HFF-Myc (cell line): ENCODE results near the gene LRRC31.

Source experiments
- DNase-seq: peaks from one replicate; pipeline ENCODE4 v3.0.0-alpha.2; 2011; ENCODE audit warnings: low read depth; ENCODE audit errors: extremely low read depth
- H3K4me3 ChIP-seq: replicated peaks from 2 replicates; pipeline ENCODE4 v1.5.1; 2011; ENCODE audit warnings: low read depth, mild to moderate bottlenecking, control low read depth, low read length
- CTCF ChIP-seq: IDR thresholded peaks from 2 replicates; pipeline ENCODE4 v1.5.1; 2012; ENCODE audit warnings: mild to moderate bottlenecking, low read depth, low read length, control low read depth; ENCODE audit errors: missing control alignments

Gene LRRC31

GRCh38 chr3:169811631-169812331, 58.0 kb downstream of the LRRC31 start:
- TF ChIP-seq CTCF = no peak
- DNase-seq = peak; percentile 59
- peak overlapping the region; percentile 55 for H3K4me3 ChIP-seq

- no peak for TF ChIP-seq CTCF
- DNase-seq = no peak
- H3K4me3 ChIP-seq = no peak overlapping the region
These were observed 60.4 kb downstream of the LRRC31 start for GRCh38 chr3:169809230-169809795.

GRCh38 chr3:169804681-169805080, 65.1 kb downstream of the LRRC31 start:
- no peak for TF ChIP-seq CTCF
- no peak for DNase-seq
- H3K4me3 ChIP-seq = no peak overlapping the region

GRCh38 chr3:169792359-169792758, 77.4 kb downstream of the LRRC31 start:
- H3K4me3 ChIP-seq = no peak overlapping the region
- no peak for DNase-seq
- TF ChIP-seq CTCF = no peak

GRCh38 chr3:169790687-169791429, 78.9 kb downstream of the LRRC31 start:
- DNase-seq = no peak

GRCh38 chr3:169790219-169790618, 79.5 kb downstream of the LRRC31 start:
- no peak for DNase-seq
- no peak overlapping the region for H3K4me3 ChIP-seq
- TF ChIP-seq CTCF = no peak

More at GRCh38 chr3:169790687-169791429, 78.9 kb downstream of the LRRC31 start:
- TF ChIP-seq CTCF = no peak
- no peak overlapping the region for H3K4me3 ChIP-seq
